Stimulated activated CD8-positive, alpha-beta memory T cell treated with anti-CD3 and anti-CD28 coated beads, Interleukin-15, amount 100 ng/mL, for 1 hour (primary cell): ENCODE data around the gene TDP1.

Experiments
- DNase-seq: peaks from one replicate; pipeline ENCODE4 v3.0.0-alpha.2; 2020; ENCODE audit warnings: low read depth

The TDP1 gene

DNA sequence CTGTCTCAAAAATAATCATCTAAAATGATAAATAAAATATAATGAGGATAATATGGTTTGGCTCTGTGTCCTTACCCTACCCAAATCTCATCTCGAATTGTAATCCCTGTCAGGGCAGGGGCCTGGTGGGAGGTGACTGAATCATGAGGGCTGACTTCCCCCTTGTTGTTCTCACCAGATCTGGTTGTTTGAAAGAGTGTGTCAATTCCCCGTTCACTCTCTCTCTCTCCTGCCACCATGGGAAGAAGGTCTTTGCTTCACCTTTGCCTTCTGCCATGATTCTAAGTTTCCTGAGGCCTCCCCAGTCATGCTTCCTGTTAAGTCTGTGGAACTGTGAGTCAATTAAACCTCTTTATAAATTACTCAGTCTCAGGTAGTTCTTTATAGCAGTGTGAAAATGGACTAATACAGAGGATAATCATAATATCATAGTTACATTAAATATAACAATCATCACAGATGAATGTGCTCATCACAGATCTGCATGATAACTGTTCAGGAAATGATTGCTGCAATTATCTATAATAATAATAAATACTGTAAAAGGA is 13.8 kb upstream of the TDP1 start:
- no peak for DNase-seq

DNA sequence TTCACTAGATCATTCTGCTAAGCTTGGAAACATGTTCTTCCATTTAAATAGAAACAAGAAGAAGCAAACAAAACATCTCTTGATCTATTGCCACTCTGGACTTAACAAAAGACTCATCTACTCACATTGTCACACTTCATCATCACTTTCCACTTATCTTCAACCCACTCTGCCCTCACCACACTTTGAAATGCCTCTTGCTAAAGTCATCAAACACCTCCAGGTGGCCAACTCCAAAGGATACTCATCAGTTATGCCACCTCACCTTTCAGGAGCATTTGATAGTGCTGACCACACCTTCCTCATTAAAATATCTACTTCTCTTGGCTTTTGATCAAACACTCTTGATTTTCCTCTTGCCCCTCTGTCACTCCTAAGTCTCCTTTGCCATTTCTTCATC is 8.4 kb upstream of the TDP1 start:
- DNase-seq: no peak

DNA sequence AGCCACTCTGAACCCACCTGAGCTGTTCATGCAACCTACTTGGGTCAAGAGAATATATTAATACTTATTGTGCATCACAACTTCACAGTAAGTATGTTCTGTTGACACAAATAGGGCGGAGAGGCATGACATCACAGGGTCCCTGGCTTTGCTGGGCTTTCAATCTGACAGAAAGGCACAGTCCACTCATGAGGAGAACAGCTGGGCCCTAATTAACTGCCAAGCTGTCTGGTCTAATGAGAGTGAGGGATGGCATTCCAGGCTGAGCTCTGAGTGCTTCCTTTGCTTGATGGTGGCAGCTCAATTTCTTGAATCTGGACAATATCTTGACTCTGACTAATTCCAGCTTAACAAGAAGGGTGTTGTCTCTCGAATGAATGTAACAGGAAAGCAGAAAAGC is 3.2 kb upstream of the TDP1 start:
- no peak for DNase-seq

- no peak for DNase-seq
Measured at GRCh38 chr14:89953602-89954001, 2.1 kb upstream of the TDP1 start.

- peak; percentile 90 for DNase-seq
Measured at GRCh38 chr14:89954070-89955021, 1.4 kb upstream of the TDP1 start, which contains the start of gene EFCAB11. Gene EFCAB11, minus strand, starts transcription at chr14:89954730. Its CDS starts 70 bp downstream, at chr14:89954660.

- DNase-seq: no peak
Measured at GRCh38 chr14:89955022-89955744, 544 bp upstream of the TDP1 start.

- DNase-seq: no peak
Measured at GRCh38 chr14:89956661-89957009, 908 bp downstream of the TDP1 start.

GRCh38 chr14:89957376-89957775 is 1.6 kb downstream of the TDP1 start:
- DNase-seq: no peak

GRCh38 chr14:89957791-89958190 is 2.1 kb downstream of the TDP1 start:
- DNase-seq: no peak

- no peak for DNase-seq
Measured at GRCh38 chr14:89958966-89959365, 3.2 kb downstream of the TDP1 start.

- DNase-seq: no peak
Measured at GRCh38 chr14:89959853-89960445, 4.2 kb downstream of the TDP1 start.

DNA sequence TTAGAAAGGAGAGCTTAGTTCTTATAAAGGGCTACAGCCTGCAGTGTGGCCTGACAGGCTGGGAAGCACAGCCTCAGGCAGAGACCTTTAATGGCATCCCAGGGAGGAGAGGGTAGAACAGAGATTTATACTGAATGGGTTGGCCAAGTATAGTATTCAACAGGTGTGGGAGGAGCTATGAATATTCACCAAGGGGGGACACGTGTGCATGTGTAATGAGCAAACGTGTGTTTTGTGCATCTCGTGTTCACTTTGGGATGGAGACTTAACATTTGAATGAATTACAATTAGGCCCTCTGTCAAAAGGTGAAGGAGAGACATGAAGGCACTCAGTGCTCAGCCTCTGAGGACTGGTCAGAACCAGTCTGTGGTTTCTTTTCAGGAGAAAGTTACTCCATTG is 5.2 kb downstream of the TDP1 start:
- DNase-seq: no peak

DNA sequence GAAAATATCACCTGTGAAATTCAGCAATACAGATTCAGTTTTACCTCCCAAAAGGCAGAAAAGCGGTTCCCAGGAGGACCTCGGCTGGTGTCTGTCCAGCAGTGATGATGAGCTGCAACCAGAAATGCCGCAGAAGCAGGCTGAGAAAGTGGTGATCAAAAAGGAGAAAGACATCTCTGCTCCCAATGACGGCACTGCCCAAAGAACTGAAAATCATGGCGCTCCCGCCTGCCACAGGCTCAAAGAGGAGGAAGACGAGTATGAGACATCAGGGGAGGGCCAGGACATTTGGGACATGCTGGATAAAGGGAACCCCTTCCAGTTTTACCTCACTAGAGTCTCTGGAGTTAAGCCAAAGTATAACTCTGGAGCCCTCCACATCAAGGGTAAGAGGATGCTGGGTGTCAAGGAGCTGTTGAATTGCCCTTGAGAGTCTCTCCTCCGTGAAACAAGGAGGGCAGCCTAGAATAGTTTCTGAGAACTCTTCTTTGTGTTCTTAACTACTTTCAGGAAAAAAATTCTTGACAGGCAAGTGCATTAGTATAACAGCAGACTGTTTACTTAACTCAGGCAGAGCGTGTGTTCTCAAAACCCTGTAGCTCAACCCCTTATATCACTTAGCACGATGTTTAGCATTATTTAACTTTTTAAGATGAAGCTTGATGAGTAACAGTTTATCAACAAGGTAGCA is 7.7 kb downstream of the TDP1 start:
- no peak for DNase-seq

DNA sequence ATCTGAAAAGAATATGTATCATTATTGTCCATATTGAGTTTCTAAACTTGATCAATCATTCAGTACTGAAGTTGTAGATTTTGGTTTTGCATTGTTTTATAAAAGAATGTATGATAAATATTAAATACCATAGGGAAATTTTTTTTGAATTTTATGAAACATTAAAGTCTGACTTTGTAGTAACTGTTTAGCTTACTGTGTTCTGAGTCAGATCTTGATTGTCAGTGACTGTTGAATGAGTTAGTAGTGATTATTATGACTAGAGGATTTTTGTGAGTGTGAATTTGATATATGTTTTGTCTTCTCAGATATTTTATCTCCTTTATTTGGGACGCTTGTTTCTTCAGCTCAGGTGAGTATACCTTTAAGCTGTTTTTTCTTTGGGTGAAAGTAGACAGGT is 10.1 kb downstream of the TDP1 start:
- DNase-seq: no peak

DNA sequence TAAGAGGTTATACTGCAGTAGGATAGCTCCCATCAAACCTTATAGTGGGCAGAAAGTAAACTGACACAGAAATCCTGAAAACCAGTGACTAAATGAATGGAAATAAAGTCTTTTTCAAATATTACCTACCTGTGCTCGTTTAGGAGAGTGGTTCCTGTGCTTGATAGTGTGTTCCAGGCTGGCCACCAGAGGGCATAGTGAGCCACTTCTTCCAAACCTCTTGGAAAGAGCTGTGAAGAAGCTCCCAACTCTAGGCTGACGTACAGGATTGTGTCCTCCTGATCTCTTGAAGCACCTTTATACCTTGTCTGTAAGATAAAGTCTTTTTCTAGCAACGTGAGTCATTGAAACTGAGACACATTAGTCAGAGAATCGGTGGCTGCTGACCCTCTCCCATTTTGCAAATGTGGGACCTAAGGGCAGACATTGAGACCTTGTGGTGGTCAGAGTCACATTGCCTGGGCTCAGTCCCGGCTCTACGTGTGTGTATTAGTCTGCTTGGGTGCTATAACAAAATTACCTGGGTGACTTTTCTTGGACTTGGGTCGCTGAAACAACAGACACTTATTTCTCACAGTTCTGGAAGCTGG is 17.6 kb downstream of the TDP1 start:
- peak; percentile 30 for DNase-seq

DNA sequence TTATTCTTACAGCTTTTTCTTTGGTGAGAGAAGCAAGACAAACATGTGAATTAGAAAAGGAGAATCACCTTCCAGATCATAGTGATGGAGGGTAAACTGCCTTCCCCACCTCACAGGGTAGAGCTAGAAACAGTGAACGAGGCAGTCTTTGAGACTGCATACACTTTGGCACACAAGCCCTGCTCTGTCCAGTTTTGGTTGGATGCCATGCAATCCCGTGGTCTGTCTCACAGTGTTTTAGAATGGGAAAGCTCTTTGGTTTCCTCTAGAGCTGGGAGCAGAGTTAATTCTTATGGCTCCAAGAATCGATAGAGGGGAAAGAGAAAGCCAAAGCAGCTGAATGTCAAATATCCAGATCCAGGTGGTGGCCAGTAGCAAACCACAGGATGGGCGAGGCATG is 21.9 kb downstream of the TDP1 start:
- DNase-seq: no peak

DNA sequence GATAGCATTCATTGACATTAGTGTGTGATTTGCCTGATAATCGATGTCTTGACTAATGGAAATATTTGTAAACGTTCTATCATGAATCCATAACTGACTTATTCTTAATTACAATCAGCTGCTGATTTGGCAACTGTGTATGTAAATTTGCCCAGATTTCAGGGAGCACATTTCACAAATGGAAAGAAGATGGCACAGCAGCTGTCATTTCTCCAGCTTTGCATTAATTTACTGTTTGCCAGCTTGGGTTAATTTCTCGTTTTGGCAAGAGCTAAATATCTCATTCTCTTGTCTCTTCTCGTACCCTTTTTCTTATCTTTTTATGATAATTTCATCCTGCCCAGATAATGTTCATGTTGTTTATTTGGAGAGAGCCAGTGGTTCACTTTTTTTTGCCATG is 22.9 kb downstream of the TDP1 start:
- DNase-seq: no peak

GRCh38 chr14:89983375-89983774 is 27.6 kb downstream of the TDP1 start:
- DNase-seq: no peak

DNA sequence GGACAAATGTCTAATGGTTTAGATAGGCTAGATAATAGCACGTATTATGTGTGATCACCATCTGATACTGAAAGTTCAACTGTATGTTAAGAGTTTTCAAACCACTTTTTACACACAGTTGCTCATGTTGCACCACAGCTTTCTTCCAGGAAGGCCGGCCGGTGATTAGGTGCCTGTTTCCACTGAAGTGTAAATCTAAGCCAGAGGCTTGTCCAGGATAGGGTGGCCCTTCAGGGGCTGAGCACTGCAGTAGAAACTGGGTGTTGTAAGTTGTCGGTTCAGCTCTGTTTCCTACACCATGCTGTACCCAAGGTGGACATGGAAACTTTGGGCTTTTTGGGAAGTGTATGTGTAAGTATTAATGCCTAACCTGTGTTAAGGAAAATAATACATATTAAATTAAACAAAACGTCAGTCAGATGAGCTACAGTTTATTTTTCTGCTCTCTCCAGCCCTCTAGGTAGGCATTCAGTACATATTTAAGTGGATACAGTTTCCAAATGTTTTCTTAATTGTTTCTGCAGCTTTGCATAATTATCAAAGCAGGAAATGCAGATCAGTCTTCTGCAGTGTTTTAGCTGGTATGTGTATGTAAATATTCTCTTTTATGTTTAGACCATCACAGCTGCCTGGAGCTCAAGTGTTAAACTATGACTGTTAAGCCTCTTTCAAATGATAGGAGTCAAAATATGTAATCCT is 30.9 kb downstream of the TDP1 start:
- no peak for DNase-seq

DNA sequence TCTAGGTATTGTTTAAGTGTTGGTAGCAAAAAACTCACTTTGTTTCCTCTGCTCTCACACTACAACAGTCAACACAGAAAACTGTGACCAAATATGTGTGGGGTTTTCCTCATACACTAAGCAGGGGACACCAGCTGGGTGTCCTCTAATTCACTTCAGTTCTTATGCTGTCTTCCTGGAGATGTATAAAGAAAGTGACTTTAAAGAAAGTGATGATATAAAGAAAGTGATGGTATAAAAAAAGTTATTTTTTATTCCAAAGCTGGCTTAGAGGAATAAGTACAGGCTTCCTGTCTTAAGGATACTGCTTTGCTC is 31.4 kb downstream of the TDP1 start:
- no peak for DNase-seq

DNA sequence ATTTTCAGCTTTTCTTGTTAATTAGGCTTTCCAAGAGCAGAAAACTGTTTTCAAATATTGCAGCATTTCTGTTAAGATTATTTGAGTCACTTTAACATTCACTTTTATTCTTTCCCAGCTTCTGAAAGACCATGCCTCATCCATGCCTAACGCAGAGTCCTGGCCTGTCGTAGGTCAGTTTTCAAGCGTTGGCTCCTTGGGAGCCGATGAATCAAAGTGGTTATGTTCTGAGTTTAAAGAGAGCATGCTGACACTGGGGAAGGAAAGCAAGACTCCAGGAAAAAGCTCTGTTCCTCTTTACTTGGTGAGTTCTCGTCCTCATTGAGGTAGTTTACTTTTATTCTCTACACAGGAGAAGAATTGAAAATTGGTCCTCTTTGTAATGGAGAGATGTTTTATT is 33.1 kb downstream of the TDP1 start:
- DNase-seq: no peak
